GM12872 (cell line): ENCODE measurements around the gene GRID2.

Source experiments
- CTCF ChIP-seq: IDR thresholded peaks from 3 replicates; pipeline ENCODE4 v1.5.1; 2011; ENCODE audit warnings: low read depth, mild to moderate bottlenecking, low read length, moderate library complexity; ENCODE audit not compliant: insufficient read depth

Gene GRID2

GRCh38 chr4:92307866-92308265, 4.1 kb downstream of the GRID2 start:
- no peak for TF ChIP-seq CTCF

- TF ChIP-seq CTCF = no peak
Observed at GRCh38 chr4:92317047-92317446, 13.3 kb downstream of the GRID2 start.

- no peak for TF ChIP-seq CTCF
Observed at GRCh38 chr4:92328095-92328494, 24.3 kb downstream of the GRID2 start.

- TF ChIP-seq CTCF = no peak
Observed at GRCh38 chr4:92333016-92333415, 29.2 kb downstream of the GRID2 start.

- TF ChIP-seq CTCF = no peak
Observed at GRCh38 chr4:92334716-92335350, 31.1 kb downstream of the GRID2 start.

GRCh38 chr4:92339676-92340075, 35.9 kb downstream of the GRID2 start:
- TF ChIP-seq CTCF = no peak

GRCh38 chr4:92344216-92344615, 40.5 kb downstream of the GRID2 start:
- no peak for TF ChIP-seq CTCF
